Glomerular visceral epithelial cell (primary cell): ENCODE results near the gene TSHZ2.
"Not testable (repeated sequence)": the region's sequence is repeated elsewhere in the genome, so short reads cannot be mapped to it uniquely, and the experiment has no call there.

Experiments used
- DNase-seq: peaks from one replicate; pipeline ENCODE4 v3.0.0-alpha.2; 2016; ENCODE audit errors: extremely low spot score

TSHZ2 gene

DNA sequence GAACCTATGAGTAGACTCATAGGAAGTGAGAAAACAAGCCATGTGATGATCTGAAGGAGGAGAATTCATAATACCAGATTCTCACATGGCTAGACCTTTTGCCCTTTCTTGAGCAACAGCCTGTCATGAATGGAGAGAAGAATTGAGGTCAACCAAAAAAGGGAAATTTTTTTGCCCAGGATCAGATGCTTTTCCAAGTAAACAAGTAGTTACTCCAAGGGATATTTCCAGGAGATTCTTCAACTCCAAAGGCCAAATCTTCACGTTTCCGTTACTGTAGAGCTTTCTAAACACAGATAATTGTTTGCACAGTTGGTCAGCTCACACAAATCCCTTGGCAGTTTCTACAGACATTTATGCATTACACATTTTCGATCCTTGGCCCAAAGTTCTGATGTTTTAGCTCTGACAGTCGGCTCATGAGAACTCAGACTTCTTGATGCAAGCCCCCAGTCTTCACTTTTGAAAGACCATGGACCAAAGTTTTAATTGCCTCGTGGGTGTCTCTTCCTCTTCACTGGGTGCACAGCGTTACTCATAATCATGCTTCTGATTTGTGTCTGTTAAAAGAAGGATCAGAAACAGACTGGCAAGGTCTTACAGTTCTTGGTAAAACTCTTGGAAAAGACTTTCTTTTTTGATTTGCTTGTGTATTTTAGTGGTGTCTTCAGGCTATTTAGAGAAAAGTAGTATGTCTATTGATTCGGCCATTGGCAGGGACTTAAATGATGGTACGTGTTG lies 115.0 kb downstream of the TSHZ2 start:
- DNase-seq: no peak

DNA sequence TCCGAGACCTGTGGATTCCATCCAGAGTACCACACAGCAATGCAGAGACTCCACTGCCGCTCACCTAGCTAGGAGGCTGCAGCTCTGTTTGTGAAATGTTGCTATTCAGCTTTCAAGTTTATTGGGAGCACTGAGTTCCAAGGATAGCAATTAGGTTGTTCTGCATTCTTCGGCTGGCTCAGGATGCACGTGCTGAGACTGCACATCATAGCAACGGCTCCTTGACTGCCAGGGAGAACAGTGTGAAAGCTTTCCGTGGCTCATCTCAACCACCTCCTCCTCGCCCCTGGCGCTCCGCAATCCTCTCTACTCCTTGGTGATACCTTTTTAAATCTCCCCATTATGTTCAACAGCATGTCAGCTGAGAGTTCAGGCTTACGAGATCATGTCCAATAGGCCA lies 116.6 kb downstream of the TSHZ2 start:
- DNase-seq: no peak

DNA sequence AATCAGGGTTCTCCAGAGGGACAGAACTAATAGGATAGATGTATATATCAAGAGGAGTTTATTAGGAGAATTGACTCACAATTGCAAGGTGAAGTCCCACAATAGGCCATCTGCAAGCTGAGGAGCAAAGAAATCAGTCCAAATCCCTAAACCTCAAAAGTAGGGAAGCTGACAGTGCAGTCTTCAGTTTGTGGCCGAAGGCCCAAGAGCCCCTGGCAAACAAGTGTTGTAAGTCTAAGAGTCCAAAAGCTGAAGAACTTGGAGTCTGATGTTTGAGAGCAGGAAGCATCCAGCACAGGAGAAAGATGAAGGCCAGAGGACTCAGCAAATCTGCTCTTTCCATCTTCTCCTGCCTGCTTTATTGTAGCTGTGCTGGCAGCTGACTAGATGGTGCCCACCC lies 117.7 kb downstream of the TSHZ2 start:
- not testable (repeated sequence) for DNase-seq

DNA sequence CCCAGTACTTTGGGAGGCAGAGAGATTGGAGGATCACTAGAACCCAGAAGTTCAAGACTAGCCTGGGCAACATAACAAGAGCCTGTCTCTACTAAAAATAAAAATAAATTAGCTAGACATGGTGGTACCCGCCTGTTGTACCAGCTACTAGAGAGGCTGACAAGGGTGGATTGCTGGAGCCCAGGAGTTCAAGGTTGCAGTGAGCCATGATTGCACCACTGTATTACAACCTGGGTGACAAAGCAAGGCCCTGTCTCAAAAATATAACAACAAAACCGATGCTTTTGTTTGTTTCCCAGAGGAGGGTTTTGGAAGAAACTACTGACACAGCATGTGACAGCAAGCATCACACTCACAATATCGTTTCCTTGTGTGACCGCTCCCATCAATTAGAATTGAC lies 119.6 kb downstream of the TSHZ2 start:
- no peak for DNase-seq

DNA sequence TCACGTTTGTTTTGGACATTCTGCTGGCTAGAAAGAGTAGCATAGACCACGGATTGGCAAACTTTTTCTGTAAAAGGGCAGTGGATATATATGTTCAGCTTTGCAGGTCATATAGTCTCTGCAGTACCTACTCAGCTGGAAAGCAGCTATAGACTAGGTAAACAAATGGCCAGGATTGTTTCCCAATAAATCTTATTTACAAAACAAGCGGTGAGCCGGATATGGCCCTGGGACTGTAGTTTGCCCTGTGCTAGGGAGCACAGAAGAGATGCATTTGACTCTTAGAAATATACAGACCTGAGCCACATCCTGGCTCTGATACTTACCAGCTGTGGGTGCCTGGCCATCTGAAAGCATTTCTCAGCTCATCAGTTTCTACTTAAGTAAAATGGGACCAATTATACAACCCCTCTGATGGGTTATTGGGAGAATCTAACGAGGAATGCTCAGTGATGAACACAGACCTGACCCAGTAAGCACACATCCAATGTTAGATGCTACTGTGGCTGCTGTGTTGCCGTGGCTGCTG lies 120.7 kb downstream of the TSHZ2 start:
- DNase-seq: no peak

DNA sequence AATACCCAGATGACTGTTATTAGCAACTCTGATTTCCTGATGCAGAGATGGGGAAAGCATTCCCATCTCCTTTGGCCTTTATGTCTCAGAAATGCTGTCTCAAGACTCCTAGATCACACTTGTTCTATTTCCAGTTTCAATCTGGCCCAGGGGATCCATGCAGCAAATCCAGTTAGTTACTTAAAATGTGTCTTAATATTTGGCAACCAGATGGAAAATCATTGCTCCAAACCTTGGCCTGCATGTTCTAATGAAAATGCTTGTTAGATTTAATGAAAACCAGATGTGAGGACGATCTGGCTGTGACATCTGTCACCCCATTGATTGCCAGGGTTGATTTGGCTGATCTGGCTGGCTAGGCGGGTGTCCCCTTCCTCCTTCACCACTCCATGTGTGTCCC lies 125.2 kb downstream of the TSHZ2 start:
- no peak for DNase-seq

DNA sequence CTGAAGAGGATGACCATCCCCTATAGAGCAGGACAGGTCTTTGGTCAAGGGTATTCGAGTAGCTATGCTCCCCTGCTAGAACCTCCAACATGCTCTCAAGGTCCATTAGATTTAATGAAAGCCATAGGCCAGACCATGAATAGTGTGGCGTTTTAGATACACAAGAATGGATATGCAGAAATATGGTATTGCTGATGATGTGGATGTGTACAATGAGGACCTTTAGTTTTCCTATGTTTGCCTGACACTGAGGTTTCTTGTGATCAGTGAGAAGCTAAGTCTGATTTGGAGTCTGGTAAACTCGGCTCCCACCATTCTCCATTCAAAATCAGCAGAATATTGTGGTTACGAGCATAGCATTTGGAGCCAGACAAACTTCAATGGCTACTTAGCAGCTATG lies 125.6 kb downstream of the TSHZ2 start:
- DNase-seq: no peak

DNA sequence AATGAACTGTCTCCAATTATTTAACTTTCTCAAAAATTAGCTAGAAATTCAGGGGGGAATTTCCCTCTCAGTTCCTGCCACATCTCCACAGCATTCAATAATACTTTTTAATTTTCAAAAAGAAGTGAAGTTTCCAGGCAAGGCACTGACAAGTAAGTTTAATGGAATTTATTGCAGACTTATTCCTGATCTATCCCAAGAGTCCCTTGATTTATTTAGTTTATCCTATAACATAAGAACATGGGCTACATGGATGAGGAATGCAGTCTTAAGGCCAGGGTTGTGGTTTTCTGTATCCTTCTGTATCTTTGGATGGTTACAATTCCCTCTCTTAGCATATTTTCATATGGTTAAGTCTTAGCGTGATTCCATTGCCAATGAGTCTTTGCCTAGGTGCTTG lies 126.5 kb downstream of the TSHZ2 start:
- DNase-seq: no peak

DNA sequence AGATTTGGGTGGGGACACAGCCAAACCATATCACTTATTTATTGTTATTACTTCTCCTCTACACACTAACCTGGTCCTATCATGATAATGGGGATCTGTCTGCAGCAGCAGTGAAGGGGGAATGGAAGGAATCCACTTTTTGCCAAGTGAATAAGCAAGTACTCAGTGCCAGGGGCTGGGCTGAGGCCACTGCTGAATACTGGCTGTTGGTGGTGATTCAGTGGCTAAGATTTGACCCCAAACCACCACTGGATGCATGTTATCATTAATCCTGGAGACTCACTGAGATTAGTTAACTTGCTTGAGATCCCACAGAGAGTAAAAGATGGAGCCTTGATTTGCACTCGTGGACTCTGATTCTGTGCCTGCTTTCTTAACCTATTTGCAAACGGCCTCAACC lies 127.7 kb downstream of the TSHZ2 start:
- no peak for DNase-seq

DNA sequence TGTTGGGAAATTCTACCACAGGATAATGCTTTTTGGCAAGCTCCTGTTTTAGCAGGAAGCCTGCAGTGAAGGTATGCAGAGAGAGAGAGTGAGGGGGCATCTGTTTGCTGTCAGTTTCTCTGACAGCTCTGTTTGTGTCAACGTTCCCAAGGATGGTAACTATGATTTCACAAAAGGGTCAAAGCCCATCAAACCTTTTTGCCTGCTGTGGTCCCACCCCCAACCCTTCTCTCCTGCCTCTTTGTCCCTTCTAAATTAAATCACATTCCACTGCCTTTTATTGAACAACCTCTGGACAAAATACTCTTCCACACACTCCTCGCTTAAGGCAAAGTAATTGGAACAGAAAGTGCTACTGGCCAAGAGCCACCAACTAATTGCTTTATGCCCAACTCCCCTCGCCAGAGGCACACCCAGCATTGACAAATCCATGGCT lies 128.3 kb downstream of the TSHZ2 start:
- DNase-seq: no peak

DNA sequence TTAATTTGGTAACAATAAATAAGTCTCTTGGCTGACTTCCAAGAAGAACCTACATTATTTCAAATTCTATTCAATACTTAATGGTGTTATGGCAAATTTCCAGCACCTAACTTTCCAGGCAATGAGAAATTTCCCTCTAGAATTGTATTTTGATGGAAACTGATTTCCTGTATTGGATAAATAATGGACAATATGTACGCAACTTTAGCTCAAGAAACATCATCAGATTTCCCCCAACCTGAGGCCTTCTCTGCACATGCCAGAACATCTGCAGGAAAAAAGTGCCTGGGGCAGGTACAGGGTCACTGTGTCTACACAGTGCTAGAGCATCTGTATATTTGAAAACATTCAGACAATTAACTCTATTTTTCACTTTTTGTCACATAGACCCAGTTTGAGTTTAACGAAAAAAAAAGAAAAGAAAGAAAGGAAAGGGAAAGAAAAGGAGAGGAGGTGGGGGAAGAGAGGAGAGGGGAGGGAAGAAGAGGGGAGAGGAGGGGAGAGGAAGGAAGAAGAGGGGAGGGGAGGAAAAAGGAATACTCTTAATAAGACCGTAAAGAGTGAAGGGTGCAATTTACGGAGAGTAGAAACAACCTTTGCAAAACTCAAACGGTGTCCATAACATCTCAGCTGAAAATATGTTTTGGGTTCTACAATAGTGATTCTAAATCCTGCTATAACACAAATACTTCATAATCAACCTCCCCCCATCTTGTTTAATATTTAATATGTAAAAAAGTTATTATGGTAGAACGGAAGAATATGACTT lies 130.0 kb downstream of the TSHZ2 start:
- DNase-seq: no peak

DNA sequence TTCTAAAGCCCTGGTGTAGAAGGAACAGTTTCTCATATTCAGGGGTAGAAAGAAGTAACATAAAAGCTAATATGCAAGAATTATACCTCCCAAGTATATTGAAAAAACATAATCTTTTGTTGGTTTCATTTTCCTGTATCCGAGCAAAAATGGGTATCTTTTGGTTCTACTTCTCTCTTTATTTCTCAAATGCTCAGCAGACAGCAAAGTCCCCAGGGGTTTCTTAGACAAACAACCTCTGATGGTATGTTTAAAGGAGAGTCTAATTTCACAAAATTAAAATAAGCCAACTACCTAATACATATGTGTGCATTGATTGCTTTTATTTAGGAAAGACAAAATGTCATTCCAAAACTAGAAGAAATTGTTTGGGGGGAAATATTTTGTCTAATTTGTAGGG lies 131.0 kb downstream of the TSHZ2 start:
- DNase-seq: no peak

DNA sequence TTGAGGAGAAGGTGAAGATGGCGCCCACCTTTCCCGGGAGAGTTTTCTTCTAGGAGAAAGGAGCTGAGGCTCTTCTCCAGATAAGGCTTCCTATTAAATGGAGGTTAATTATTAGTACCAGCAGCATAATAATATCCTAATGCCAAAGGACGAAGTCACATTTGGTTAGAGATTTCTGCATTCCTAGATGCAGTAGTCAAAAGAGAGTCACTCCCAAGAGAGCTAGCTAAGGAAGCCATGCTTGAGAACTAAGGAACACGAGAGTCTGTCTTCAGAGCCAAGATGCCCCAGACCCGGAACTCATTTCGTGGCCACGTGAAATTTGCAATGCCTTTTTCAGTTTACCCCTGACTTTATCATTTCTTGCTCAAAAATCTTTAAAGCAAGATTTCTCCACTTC lies 132.7 kb downstream of the TSHZ2 start:
- no peak for DNase-seq

DNA sequence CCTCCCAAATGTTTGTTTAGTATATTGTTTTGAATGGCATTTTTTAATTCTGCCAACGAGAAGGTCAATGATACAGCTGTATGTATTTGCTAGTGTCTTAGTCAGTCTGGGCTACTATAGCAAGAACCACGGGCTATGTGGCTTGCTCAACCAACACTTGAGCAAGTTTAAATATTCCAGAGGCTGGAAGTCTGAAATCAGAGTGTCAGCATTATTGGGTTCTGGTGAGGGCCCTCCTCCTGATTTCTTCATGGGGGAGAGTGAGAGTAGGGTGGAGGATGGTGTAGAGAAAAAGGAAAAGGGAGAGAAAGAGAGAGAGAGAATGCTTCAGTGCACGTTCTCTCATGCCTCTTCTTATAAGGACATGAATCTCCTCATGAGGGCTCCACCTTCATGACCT lies 144.6 kb downstream of the TSHZ2 start:
- DNase-seq: no peak

DNA sequence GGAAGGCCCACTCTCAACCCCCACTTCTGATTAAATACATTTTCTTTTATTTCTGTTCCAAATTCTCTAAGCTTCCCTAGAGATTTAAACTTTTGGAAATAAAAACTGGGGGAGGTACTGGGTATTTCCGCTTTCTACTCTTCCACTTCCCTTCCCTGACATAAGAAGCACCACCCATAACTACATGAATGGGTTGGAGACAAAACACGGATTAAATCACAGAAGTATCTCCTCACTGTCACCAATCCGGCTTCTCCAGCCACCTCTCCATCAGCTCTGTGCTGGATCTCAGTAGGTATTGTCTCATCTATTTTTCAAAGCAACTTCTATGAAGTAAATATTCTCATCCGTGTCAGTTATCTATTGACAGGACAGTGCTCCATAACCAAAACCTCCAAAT lies 150.7 kb downstream of the TSHZ2 start:
- no peak for DNase-seq

DNA sequence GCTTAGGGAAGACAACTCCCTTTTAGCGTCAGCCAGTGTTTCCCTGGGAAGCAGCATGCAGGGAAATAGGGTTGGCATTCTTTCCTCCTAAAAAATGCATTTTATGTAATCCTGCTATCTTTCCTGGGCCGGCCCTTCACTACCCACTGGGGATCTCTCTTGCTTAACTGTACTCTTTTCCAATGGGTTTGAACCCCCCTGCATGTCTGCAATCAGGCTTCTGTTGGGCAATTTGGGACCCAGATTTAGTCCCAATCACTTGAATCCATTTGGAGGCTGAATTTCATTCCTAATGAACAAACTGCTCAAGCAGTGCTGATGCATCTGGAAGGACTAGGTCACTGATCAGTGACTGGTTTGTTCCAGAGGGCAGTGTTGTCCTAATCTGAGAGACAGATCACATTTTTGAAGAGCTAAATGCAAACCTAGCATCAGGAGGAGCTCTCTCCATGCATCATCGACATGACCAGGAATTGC lies 152.0 kb downstream of the TSHZ2 start:
- DNase-seq: no peak

DNA sequence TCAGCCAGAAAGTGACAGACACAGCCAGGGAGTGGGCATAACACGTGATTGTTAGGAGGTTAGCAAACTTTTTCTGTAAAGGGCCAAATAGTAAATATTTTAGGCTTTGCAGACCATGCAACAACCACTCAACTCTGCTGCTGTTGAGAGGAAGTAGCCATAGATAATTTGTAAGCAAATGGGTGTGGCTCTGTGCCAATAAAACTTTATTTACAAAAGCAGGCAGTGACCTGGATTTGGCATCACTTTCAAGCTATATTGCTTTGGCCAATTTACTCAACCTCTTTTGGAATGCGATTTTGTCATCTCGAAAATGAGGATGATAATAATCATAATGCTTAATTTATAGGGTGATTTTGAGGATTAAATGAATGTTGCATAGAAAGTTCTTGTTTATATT lies 152.6 kb downstream of the TSHZ2 start:
- no peak for DNase-seq

DNA sequence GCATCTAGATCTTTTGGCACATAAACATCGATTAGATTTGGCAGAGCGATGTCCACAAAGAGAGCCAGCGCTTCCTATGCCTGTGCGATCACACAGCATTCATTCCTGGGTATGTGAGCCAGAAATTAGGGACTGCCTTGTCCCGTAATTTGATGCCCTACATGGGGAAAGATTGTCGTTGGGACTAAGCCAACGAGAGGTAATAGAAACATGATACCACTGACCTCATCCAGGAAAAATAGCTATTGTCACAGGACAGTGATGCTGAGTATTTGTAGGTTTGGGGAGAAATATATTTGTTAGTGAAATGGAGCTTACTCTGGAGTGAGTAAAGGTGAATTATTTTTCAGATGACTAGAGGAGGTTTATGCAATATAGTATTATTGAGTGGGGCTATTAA lies 154.0 kb downstream of the TSHZ2 start:
- DNase-seq: no peak

DNA sequence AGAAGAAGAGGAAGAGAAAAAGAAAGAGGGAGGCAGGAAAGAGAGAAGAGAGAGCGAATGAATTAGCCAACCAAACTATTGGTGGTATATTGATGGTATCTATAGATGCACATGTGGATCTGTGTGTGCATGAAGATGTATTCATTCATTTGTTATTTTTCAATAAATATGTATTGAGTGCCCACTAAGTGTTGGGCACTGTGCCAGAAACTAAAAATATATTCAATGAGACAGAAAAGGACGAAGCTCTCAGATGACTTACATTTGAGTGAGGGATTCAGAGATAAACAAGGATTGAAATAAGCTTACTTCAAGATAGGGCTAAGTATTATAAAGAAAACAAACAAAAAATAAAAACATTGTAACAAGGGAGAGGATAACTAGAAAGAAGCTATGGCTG lies 154.9 kb downstream of the TSHZ2 start:
- DNase-seq: no peak

DNA sequence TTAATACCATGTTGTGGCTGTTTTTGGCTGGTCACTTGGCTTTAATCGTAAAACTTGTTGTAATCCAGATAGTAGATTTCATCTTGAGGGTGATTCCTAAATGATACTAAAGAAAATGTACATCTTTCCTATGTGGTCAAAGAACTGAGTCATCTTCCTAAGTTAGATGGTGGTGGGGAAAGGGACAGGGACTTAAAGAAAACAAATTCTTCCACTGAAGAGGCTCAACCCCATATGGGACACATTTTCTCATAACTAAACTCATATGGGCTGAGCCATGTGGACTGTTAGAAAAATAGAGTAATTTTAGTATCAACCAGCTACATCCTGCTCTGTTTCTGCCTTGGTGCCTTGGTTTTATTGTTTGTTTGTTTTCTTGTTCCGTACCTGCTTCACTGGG lies 155.8 kb downstream of the TSHZ2 start:
- no peak for DNase-seq

DNA sequence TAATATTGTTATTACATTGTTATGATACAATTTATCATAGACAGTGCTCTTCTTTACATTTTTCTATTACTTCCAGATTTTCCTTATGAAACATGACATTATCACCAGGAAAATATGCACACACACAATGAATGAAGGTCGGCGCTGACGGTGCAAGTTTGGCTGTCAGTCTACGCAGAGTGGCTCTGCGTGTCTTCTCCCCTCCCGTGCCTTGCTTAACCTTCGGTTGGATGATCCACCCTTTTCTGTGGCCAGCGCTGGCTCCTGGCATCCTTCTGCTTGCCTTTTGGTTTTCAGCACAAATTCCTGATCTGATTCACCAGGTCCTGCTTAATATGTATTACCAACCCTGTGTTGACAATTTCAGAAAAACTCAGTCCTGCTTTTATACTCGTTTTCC lies 157.4 kb downstream of the TSHZ2 start:
- DNase-seq: no peak

DNA sequence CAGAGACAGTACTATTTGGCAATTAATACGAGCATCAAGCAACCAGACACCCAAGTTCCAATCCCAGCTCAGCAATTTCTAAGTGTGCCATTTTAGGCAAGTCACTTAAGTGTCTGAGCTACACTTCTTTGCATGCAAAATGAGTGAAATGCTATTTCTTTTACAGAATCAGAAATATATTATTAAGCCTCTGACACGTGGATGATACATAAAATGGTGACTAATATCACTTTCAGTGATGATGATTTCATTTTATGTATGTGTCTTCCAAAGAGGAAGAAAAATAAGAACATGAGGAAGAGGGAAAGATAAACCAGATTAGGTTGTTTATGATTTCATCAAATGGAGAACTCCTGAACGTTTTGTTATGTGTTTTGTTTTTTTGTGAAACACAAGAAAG lies 158.6 kb downstream of the TSHZ2 start:
- DNase-seq: no peak

DNA sequence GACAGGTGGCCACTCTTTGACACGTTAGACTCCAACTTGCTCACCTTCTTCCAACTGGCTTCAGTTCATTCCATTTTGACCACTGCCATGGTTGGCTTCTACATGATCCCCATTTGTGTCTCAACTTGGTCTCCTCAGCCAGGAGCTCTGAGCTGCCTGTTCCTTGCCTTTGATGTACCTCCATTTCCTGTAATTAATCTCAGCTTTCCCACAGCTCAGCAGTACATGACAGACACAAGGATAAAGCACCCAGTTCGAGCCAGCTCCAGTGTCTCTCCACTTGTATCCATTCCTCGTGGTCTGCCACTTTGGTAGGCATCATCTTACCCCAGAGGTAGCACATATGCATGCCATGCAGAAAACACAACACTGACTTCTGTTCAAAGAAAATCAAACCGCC lies 161.0 kb downstream of the TSHZ2 start:
- DNase-seq: no peak
